Testis (tissue), 2 donors: ENCODE measurements around the gene CARD9.

Experiments used
- POLR2A ChIP-seq: fragments of 450-650 bp; IDR thresholded peaks from one replicate; pipeline ENCODE4 v1.6.1; 2017; ENCODE audit warnings: antibody characterized with exemption, mild to moderate bottlenecking, moderate library complexity
- TF ChIP-seq, protein P1 (sequence below), 3 experiments: fragments of 450-650 bp in 2 of 3; fragments of 200-600 bp in 1 of 3; sonication (generic) in 1 of 3; IDR thresholded peaks; one replicate each; pipeline ENCODE4 v1.5.1; 2016 to 2019; ENCODE audit warnings: antibody characterized with exemption in 3 of 3, mild to moderate bottlenecking in 2 of 3, moderate library complexity in 1 of 3

DNA sequence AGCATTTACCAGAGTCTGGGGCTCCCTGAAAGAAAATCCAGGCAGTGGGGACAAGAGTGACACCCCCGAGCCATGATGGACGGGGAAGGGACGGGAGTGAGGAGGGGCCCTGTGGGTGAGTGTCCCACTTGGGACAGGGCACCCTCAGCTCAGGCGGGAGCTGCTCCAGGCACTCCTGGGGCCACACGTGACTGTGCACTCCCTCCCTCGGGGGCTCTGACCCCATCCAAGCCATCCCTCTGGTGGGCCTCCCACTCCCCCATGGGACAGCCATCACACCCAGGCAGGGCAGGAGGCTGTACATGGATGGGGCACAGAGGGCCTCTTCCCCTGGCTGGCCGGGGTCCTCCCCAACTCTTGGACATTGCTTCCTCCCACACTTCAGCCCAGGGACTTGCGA is 3.0 kb upstream of the CARD9 start:
- TF ChIP-seq, protein P1, sequence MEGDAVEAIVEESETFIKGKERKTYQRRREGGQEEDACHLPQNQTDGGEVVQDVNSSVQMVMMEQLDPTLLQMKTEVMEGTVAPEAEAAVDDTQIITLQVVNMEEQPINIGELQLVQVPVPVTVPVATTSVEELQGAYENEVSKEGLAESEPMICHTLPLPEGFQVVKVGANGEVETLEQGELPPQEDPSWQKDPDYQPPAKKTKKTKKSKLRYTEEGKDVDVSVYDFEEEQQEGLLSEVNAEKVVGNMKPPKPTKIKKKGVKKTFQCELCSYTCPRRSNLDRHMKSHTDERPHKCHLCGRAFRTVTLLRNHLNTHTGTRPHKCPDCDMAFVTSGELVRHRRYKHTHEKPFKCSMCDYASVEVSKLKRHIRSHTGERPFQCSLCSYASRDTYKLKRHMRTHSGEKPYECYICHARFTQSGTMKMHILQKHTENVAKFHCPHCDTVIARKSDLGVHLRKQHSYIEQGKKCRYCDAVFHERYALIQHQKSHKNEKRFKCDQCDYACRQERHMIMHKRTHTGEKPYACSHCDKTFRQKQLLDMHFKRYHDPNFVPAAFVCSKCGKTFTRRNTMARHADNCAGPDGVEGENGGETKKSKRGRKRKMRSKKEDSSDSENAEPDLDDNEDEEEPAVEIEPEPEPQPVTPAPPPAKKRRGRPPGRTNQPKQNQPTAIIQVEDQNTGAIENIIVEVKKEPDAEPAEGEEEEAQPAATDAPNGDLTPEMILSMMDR (IDR thresholded peaks at IDR 0.05) = no peak
- no peak for TF ChIP-seq POLR2A
